Measurements from ENCODE around the gene LTA4H.

LTA4H gene

DNA sequence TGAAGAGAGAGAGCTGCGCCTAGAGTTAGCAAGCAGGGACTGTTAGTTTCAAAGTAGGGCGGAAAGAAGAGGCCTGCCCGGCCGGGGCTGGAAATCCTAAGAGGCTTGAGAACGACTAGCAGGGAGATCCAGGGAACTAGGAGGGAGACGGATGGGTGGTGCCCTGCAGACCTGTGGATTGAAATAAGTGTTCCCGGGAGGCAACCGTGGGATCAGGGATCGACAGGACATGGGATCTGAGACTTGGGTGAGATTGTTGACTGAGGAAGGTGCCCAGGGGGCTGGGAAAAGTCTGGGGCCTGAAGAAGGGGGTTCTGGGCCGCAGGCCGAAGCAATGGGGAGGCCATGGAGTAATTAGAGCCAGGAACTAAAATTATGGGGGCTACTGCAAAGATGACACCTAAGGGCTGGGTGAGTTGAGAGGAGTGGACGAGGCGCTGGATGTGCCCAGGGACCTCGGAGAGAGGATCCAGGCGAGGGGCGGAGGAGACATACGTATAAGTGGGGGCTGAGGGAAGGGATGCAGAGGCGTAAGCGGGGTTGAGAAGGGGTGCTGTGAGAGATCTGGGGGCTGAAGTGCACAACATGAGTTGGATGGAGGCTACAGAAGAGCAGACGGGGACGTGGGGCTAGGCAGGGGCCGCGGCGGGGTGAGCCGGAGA is 635 bp downstream of the LTA4H start:
- DNase-seq (ENCODE audit: low read depth) = no peak

DNA sequence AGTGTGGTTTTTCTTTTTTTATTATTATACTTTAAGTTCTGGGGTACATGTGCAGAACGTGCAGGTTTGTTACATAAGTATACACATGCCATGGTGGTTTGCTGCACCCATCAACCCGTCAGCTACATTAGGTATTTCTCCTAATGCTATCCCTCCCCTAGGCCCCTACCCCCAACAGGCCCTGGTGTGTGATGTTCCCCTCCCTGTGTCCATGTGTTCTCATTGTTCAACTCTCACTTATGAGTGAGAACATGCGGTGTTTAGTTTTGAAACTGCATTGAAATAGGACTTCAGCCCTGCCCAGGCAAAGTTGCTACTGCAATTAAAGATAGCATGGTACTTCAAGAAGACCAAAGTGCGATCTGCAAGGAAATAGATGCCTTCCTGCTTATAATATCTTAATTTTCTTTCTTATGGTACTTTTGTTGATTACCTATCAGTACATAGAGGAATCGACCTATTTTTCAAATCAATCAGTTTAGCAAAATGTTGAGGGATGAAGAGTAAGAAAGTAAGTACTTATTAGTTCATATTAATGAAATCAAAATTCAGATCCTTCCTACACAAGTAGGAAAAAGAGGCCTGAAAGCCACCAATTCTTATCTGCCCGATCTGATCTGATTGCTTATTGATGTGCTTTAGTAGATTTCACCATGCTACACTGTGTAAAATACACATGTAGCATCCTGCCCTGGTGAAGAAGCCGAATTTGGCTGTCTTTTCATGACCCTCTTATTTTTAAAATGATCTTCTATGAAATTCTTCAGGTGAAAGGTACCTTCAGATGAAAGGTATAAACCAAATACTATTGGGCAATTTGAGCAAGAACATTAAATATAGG is 1.6 kb downstream of the LTA4H start:
- DNase-seq (ENCODE audit: low read depth) = no peak

DNA sequence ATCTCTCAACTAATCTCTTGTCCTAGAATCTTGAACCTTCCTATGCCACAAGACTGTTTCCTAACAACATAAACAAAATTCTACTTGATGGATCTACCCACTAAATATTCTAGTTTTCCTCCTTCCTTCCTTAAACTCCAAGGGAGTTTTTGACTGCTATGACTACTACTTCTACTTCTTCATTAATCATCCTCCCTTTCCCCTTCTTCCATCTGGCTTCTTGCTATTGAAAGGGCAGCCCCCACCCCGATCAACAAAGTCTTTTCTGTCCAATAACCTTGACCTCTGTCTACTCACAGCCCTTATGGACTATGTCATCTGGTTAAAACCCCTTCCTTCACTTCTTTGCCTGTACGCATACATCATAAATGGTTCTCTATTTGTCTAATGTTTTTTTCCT is 5.6 kb downstream of the LTA4H start:
- DNase-seq (ENCODE audit: low read depth) = no peak

DNA sequence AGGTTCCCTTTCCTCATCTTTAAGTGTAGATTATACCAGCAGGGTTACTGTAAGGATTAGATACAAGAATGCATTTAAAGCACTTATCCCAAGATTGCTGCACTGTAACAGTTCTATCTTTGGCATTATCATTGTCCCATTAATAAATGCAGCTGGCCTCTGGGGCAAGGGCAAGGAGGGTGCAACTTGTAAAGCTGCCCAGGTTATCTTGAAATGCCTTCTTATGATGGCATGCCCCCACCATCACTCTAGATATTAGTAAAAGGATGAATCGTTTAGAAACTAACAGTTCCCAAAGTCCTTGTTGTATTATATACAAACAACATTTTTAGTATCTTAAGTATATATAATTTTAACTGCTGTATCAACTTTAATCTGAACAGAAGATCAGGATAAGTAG is 6.8 kb downstream of the LTA4H start:
- no peak for DNase-seq (ENCODE audit: low read depth)

DNA sequence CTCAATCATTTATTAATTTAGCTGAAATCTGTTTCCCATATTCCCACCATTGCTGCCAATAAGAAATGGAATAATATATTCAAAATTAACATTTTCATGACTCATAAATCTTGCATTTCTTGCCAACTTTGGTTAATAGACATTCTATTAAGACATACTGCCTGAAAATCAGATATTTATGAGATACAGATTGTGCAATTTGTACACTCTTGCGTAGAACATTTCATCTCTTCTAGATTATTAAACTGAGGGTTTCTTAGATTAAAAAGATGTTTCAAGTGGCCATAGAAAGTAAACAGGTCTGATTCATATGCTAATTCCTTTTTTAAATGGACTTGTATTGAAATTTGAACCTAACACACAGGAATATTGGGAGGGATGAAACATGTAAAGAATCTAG is 9.1 kb downstream of the LTA4H start:
- no peak for DNase-seq (ENCODE audit: low read depth)

DNA sequence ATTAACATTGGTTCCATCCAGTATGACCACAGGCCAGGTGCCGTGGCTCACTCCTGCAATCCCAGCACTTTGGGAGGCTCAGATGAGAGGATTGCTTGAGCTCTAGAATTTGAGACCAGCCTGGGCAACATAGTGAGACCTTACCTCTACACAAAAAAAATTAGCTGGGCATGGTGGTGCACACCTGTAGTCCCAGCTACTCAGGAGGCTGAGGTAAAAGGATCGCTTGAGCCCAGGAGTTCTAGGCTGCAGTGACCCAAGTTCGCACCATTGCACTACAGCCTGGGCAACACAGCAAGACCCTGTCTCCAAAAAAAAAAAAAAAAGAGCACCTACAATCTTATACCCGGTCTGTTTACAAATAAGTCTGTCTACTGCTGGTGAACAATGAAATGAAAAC is 9.9 kb downstream of the LTA4H start:
- DNase-seq (ENCODE audit: low read depth) = no peak

DNA sequence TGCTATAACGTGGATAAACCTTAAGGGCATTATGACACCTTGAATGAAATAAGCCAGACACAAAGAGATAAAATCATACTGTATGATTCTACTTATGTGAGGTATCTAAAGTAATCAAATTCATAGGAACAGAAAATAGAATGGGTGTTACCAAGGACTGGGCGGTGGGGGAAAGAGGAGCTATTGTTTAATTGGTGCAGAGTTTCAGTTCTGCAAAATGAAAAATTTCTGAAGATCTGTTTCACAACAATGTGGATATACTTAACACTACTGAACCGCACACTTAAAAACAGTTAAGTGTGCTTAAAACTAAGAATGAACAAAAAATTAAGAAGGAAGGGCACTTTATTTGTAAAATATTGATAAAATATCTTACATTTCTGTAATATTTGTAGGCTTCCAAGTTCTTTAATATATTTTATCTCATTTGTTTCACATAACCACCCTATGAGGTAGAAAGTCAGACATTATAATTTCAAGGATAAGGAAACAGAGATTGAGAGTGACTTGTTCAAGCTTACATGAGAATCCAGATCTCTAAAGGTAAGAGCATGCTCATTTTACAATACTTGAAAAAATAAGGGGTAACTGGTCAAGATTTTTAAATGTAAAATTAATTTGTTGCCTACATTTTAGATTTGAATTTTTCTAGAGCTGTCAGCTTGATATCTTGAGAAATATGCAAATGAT is 14.9 kb downstream of the LTA4H start:
- no peak for DNase-seq (ENCODE audit: low read depth)

DNA sequence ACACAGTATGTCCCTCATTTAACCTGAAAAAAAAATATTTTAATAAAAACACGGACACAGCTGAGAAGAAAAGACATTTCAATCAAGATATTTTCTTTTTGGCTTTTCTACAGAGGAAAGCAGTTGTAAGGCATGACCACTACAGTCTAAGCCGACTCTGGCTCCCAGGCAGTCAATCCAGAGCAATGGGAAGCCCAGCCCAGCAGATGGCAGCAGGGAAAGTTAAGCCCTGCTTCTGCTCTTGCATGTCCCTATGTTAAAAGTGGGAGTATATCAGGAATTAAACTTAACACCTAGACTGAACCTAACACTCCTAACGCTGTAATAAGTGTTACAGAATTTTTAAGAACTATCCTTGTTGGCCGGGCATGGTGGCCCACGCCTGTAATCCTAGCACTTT is 19.7 kb downstream of the LTA4H start:
- no peak for DNase-seq (ENCODE audit: low read depth)

DNA sequence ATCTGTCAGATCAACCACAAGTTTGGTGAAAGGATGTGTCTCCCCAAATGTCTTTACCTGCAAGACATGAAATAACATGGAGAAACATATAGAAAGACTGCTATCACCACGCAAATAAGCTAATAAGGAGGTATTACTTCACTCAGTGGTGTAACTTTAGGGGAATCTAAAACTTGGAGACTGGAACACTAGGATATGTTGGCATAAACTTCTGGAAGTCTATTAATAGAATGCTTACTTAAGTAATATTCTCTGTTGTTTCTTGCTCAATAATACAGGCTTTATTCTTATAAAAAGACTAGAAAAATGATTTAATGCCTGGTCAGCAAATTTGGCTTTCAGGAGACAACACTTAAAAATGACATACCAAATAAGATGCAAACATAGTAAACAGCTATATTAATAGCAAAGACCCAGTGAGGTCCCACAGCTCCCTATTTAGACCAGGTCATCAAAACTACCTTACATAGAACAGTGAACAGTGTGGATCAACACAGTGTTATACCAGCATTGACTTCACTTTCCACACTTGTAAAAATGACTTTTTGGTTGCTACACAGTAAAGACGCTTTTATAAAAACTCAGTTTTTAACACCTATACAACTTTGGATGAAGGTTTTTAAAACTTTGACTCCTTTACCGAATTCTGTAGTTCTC is 20.3 kb downstream of the LTA4H start:
- DNase-seq (ENCODE audit: low read depth) = no peak

DNA sequence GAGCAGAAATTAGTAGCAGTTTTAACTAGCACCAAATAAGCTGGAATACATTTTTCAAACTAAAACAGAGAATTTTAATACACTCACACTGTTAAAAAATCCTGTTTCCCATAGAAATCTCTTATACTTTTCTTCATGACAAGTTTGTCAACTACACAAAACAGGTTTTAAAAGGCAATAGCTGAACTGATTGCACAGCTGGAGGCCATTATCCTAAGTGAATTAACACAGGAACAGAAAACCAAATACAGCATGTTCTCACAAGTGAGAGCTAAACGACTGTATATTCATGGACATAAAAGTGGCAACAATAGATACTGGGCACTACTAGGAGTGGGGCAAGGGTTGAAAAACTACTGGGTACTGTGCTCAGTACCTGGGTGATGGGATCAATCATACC is 27.7 kb downstream of the LTA4H start:
- no peak for DNase-seq (ENCODE audit: low read depth)

DNA sequence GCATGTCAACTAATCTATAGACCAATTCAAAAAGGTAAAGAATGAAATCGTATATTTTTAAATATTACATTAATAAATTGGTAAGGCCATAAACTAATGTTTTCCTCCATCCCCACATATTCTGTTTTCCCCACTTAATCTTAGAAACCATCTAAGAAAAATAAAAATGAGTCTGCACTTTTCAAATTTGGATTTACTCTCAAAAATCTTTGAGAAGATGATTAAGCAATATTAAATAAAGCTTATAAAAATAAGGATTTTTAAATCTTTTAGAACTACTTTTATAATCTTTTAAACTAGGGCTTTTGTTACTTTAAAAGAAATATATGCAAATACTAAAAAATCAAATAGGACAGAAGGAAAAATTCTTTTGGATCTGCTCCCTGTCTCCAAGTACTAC is 28.7 kb downstream of the LTA4H start:
- no peak for DNase-seq (ENCODE audit: low read depth)

DNA sequence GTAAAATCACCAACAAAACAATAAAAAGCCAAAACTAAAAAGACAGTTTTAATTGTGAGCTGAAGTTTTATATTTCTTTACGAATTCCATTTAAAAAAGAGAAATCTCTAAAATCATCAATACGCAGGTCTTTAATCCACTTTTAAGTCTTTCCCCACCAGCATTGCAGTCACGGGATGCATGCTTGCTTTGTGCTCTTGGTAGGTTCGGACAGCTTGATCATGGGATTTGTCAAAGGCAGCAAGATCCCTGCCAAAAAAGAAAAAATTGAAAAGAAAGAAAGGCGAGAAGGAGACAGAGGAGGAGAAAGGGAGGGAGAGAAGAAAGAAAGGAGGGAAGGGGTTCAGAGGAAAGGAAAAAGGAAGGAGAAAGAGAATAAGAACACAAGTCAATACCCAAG is 34.5 kb downstream of the LTA4H start:
- no peak for DNase-seq (ENCODE audit: low read depth)

DNA sequence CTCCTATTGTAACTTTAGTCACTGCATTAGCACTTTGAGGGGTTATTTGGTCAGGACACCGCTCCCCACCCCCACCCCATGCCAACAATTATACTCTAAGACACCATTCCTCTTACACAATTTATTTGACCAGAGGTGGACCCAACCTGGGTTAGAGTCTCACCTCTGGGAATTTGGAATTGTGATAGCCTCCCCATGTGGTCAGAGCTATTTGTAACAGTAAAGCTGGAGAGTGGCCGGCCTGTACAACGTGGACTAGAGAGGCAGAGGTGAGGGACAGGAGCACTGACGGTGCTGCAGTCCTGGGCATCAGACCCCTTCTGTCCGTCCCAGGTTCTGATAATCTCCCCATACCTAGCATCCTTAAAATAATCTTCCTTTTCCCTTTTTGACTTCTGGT is 35.9 kb downstream of the LTA4H start:
- no peak for DNase-seq (ENCODE audit: low read depth)

DNA sequence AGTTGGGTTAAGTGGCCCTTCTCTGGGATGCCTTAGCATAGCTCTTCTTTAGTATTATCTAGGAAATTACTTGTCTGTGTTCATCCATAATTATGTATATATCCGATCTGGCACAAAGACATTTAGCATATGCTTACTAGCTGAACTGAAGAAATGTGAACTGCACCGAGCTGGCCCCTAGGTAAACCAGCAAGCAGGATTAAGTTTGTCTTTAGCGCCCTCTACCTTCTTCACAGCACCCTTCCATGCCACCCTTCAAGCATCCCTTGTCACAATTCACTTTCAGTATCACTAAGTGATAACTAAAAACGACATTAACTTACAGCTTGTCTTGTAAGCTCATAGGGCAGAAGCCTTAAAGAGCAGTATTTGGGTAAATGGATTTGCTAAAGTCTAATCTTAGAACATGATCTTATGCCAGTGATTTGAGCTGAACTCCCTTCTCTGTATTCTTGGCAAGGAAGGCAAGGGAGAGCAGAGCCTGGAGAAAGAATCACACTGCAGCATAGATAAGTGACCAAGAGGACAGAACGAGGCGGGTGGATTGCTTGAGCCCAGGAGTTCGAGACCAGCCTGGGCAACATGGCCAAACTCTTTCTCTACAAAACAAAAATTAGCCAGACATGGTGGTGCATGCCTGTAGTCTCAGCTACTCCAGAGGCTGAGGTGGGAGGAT is 36.6 kb downstream of the LTA4H start:
- no peak for DNase-seq (ENCODE audit: low read depth)

DNA sequence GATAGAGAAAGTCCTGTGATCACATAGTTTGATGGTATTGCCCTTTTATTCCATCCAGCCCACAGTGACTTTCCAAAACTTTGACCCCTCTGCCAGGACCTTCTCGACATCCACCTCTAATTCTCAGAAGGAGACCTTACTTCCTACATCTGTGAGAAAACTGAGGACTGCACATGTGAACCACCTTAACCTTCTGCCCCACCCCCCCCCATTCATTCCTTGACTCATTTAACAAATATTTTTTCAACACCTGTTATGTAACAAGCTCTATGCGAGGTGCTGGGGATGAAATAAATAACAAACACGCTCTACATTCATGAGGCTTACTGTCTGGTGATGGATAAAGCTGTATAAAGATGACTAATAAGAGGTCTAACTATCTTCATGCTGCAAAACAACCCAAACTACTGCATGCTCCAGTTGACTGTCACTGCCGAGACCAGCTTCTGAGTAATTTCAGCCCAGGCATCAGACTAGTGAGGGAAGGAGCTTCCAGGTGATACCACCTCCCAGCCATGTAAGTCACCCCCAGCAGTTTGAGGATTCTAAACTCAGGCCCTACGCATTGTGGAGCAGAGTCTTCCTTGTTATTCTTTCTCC is 37.4 kb downstream of the LTA4H start:
- DNase-seq (ENCODE audit: low read depth) = no peak

DNA sequence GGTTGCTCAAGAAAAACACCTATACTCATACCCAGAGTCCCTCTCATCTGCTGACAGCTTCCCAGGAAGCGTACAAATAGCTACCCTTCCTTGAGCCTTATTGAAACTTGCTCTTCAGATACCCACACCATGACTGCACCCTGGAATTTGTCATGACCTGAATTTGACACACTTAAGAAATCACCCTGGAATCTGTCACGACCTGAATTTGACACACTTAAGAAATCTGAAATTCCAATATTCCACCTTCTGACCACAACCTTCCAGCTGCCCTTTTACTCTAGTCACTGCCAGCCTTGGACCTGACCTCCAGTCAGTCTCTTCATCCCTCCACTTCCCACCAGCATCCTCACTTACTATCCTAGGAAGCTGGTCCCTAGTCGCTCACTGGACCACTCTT is 38.1 kb downstream of the LTA4H start:
- DNase-seq (ENCODE audit: low read depth) = no peak

DNA sequence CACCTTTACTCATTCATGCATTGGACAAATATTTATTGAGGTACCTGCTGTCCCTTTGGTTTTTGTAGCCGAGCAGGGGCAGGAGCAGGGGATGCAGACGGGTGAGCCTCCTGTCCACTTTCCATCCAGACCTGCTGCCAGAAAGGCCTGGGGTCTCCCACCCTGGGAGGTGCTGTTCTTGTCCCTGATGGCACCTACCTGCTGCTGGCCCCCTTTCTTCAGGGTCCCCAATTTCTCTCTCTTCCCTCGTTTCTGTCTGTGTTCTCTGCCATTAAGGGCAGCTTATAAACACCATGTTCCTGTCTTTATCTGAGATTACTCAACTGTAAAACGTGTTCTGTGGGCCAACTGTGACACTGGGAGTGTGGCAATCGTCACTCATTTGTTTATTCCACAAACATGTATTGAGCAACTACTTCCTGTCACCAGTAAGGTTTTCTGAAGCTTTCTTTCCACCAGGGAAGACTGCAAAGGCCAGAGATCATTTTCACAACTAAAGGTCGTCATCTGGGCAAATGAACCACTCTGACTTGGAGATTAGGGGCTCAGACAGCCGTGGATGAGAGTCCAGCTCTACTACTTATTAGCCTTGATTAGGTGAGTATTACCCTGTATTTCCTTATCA is 39.2 kb downstream of the LTA4H start, which contains the start of gene HAL:
HAL (minus strand) TSS at position 311 of the 625 bp plus-strand sequence. CDS start 434 bp downstream, outside the sequence.
- no peak for DNase-seq (ENCODE audit: low read depth)

DNA sequence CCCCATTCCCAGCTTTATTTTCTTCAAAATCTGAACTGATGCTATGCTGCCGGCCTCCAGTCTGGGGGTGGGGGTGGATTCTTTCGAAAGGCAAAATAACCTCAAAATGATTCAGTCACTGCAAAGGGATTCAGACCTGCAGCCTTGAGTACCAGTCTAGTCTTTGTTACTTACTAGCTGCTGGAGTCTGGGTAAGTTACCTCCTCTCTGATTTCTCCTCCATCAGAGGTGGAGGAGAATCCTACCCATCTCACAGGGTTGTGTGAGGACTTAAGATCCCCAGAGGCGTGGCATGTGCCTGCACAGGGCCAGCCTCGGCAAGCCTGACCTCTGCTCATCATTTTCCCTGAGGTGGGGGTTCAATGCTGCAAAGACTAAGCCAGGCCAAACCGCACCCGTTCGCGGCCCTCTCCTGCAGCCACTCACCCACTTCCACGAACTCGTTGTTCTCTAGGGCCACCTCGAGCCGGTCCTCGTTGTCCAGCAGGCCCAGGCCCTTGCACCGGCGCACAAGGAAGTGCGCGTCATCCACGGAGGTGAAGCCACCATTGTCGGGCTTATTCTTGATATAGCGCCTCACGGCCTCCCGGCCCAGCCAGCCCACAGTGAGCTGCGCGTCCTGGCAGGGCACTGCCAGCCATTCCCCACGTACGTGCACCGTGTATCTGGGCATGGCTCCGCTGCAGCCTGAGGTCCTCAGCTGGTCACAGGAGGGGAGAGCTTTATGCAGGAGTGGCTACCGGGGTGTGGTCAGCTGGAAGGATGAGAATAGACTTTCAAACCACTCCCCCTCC is 40.0 kb downstream of the LTA4H start:
- DNase-seq (ENCODE audit: low read depth) = no peak

DNA sequence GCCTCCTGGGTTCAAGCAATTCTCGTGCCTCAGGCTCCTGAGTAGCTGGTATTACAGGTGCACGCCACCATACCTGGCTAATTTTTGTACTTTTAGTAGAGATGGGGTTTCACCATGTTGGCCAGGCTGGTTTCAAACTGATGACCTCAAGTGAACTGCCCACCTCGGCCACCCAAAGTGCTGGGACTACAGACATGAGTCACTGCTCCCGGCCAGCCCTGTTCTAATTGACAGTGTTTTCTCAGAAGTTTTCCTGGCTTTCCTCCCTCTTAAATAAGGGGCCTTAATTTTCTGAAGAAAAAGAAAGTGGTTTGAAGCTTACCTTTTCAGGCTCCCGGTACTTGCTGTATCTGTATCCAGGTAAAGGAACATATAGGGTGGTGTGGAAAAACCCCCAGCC is 40.9 kb downstream of the LTA4H start:
- no peak for DNase-seq (ENCODE audit: low read depth)

DNA sequence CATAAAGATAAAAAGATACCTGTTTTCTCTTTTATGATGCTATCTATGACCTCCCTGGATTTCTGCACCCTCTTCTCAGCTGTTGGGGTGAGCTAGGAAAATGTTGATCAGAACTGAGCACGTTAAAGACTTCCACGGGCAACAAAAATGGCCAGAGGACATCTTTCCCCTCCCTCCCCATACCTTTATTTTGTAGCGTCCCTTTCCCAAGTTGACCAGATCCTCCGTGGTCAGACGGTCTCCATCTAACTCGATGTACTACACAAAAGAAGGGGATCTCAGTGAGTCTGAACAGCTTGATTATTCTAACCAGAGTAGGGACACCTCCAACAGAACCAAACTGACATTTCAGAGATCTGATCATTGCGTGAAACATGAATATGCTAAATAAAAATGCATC is 41.5 kb downstream of the LTA4H start:
- DNase-seq (ENCODE audit: low read depth) = no peak
